ENCODE measurements around the gene ZFC3H1. TPM values are rescaled to one million over a fixed set of nuclear protein-coding genes. Genes with fewer than 3 reads are reported as not detected.

Gene ZFC3H1
- total RNA-seq, 1 donor from 2014 or later: 51.7 TPM

GRCh38 chr12:71594214-71594948 is 69.3 kb downstream of the ZFC3H1 start:
- H3K4me3 ChIP-seq (ENCODE audit: insufficient read depth, low read depth, low read length): no peak overlapping the region
- no peaks in the 10 kb centered on the region for H3K9me3 ChIP-seq (ENCODE audit: insufficient read depth, low read depth, low read length)
- Mint-ChIP-seq H3K4me3 (ENCODE audit: unreplicated experiment) (no peak overlapping the region), H3K36me3 (ENCODE audit: low read depth, unreplicated experiment) (no peaks in the 10 kb centered on the region), H3K9me3 (ENCODE audit: unreplicated experiment) (no peaks in the 10 kb centered on the region), H3K4me1 (ENCODE audit: low read depth, unreplicated experiment) (no peaks in the 10 kb centered on the region), H3K27me3 (ENCODE audit: low read depth, unreplicated experiment) (no peaks in the 10 kb centered on the region), H3K27ac (ENCODE audit: unreplicated experiment) (no peak overlapping the region)
- no peak overlapping the region for H3K9ac ChIP-seq (ENCODE audit: low read length)
- no peaks in the 10 kb centered on the region for H3K36me3 ChIP-seq (ENCODE audit: insufficient read depth, low read length)
- H3K4me2 ChIP-seq (ENCODE audit: low read length): no peak overlapping the region
- DNase-seq (ENCODE audit: low read depth) (no peak), FAIRE-seq (no peak)
- H4K20me1 ChIP-seq (ENCODE audit: insufficient read depth, low read length): no peaks in the 10 kb centered on the region
- no peak overlapping the region for H2AFZ ChIP-seq (ENCODE audit: low read depth, low read length)
- H3K27ac ChIP-seq (ENCODE audit: low read depth, low read length): no peak overlapping the region
- TF ChIP-seq, protein P1, sequence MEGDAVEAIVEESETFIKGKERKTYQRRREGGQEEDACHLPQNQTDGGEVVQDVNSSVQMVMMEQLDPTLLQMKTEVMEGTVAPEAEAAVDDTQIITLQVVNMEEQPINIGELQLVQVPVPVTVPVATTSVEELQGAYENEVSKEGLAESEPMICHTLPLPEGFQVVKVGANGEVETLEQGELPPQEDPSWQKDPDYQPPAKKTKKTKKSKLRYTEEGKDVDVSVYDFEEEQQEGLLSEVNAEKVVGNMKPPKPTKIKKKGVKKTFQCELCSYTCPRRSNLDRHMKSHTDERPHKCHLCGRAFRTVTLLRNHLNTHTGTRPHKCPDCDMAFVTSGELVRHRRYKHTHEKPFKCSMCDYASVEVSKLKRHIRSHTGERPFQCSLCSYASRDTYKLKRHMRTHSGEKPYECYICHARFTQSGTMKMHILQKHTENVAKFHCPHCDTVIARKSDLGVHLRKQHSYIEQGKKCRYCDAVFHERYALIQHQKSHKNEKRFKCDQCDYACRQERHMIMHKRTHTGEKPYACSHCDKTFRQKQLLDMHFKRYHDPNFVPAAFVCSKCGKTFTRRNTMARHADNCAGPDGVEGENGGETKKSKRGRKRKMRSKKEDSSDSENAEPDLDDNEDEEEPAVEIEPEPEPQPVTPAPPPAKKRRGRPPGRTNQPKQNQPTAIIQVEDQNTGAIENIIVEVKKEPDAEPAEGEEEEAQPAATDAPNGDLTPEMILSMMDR (IDR thresholded peaks at IDR 0.05; ENCODE audit: insufficient read depth, low read depth, low read length): no peak
- H3K27me3 ChIP-seq (ENCODE audit: insufficient read depth, low read length): no peaks in the 10 kb centered on the region
- no peaks in the 10 kb centered on the region for H3K79me2 ChIP-seq (ENCODE audit: insufficient read depth, low read length)
- H3K4me1 ChIP-seq (ENCODE audit: insufficient read depth, low read length): no peaks in the 10 kb centered on the region

DNA sequence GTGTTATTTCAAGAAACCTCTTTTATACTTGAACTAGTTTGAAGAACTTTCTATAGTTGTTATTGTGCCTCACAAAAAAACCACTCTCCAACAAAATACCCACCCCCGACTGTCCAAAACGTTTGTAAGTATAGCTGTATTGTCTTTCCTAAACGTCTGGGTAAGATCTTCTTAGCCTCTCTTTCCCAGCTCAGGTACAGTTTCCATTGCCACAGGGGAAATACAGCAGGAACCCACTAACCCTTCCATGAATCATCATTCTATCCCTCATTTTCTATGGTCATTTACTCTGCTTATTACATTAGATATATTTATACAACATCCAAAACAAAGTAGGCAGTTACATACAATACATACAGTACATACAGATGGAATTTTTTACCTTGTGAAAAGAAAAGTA is 70.8 kb downstream of the ZFC3H1 start:
- no peaks in the 10 kb centered on the region for H4K20me1 ChIP-seq (ENCODE audit: insufficient read depth, low read length)
- no peak overlapping the region for H2AFZ ChIP-seq (ENCODE audit: low read depth, low read length)
- FAIRE-seq: no peak
- H3K9me3 ChIP-seq (ENCODE audit: insufficient read depth, low read depth, low read length): no peaks in the 10 kb centered on the region
- no peak overlapping the region for H3K4me2 ChIP-seq (ENCODE audit: low read length)
- Mint-ChIP-seq H3K4me1 (ENCODE audit: low read depth, unreplicated experiment) (no peaks in the 10 kb centered on the region), H3K4me3 (ENCODE audit: unreplicated experiment) (no peak overlapping the region), H3K27me3 (ENCODE audit: low read depth, unreplicated experiment) (no peaks in the 10 kb centered on the region), H3K27ac (ENCODE audit: unreplicated experiment) (peak overlapping the region; percentile 51), H3K9me3 (ENCODE audit: unreplicated experiment) (no peaks in the 10 kb centered on the region), H3K36me3 (ENCODE audit: low read depth, unreplicated experiment) (no peaks in the 10 kb centered on the region)
- no peaks in the 10 kb centered on the region for H3K36me3 ChIP-seq (ENCODE audit: insufficient read depth, low read length)
- no peak for DNase-seq (ENCODE audit: low read depth)
- no peaks in the 10 kb centered on the region for H3K79me2 ChIP-seq (ENCODE audit: insufficient read depth, low read length)
- no peak overlapping the region for H3K27ac ChIP-seq (ENCODE audit: low read depth, low read length)
- H3K9ac ChIP-seq (ENCODE audit: low read length): no peak overlapping the region
- H3K4me3 ChIP-seq (ENCODE audit: insufficient read depth, low read depth, low read length): no peak overlapping the region
- no peaks in the 10 kb centered on the region for H3K4me1 ChIP-seq (ENCODE audit: insufficient read depth, low read length)
- H3K27me3 ChIP-seq (ENCODE audit: insufficient read depth, low read length): no peaks in the 10 kb centered on the region
- no peak for TF ChIP-seq EZH2 (IDR thresholded peaks at IDR 0.05; ENCODE audit: insufficient read depth, low read length)
- TF ChIP-seq, protein P1 (IDR thresholded peaks at IDR 0.05; ENCODE audit: insufficient read depth, low read depth, low read length): no peak

GRCh38 chr12:71591601-71592000 is 72.0 kb downstream of the ZFC3H1 start:
- Histone ChIP-seq H3K9me3 (ENCODE audit: insufficient read depth, low read depth, low read length) (no peaks in the 10 kb centered on the region), H2AFZ (ENCODE audit: low read depth, low read length) (no peak overlapping the region), H3K9ac (ENCODE audit: low read length) (no peak overlapping the region), H4K20me1 (ENCODE audit: insufficient read depth, low read length) (no peaks in the 10 kb centered on the region), H3K4me2 (ENCODE audit: low read length) (no peak overlapping the region), H3K36me3 (ENCODE audit: insufficient read depth, low read length) (no peaks in the 10 kb centered on the region), H3K27me3 (ENCODE audit: insufficient read depth, low read length) (no peaks in the 10 kb centered on the region), H3K79me2 (ENCODE audit: insufficient read depth, low read length) (no peaks in the 10 kb centered on the region), H3K4me3 (ENCODE audit: insufficient read depth, low read depth, low read length) (no peak overlapping the region), H3K27ac (ENCODE audit: low read depth, low read length) (no peak overlapping the region), H3K4me1 (ENCODE audit: insufficient read depth, low read length) (no peaks in the 10 kb centered on the region)
- no peaks in the 10 kb centered on the region for H3K36me3 Mint-ChIP-seq (ENCODE audit: low read depth, unreplicated experiment)
- no peaks in the 10 kb centered on the region for H3K4me1 Mint-ChIP-seq (ENCODE audit: low read depth, unreplicated experiment)
- no peak for TF ChIP-seq EZH2 (IDR thresholded peaks at IDR 0.05; ENCODE audit: insufficient read depth, low read length)
- TF ChIP-seq, protein P1 (IDR thresholded peaks at IDR 0.05; ENCODE audit: insufficient read depth, low read depth, low read length): no peak
- no peak for DNase-seq (ENCODE audit: low read depth)
- H3K27ac Mint-ChIP-seq (ENCODE audit: unreplicated experiment): no peak overlapping the region
- H3K9me3 Mint-ChIP-seq (ENCODE audit: unreplicated experiment): no peaks in the 10 kb centered on the region
- no peaks in the 10 kb centered on the region for H3K27me3 Mint-ChIP-seq (ENCODE audit: low read depth, unreplicated experiment)
- no peak overlapping the region for H3K4me3 Mint-ChIP-seq (ENCODE audit: unreplicated experiment)
- no peak for FAIRE-seq
